Measurements from ENCODE around the gene UNC119B. TPM values are rescaled to one million over a fixed set of nuclear protein-coding genes. Genes with fewer than 3 reads are reported as not detected.

UNC119B gene
- total RNA-seq, 1 donor from 2014 or later = 26.8 TPM

- no peaks in the 10 kb centered on the region for H3K27me3 ChIP-seq
Measured at GRCh38 chr12:120711411-120711810, 1.2 kb downstream of the UNC119B start.

GRCh38 chr12:120712610-120713009 is 2.4 kb downstream of the UNC119B start:
- TF ChIP-seq, protein P1, sequence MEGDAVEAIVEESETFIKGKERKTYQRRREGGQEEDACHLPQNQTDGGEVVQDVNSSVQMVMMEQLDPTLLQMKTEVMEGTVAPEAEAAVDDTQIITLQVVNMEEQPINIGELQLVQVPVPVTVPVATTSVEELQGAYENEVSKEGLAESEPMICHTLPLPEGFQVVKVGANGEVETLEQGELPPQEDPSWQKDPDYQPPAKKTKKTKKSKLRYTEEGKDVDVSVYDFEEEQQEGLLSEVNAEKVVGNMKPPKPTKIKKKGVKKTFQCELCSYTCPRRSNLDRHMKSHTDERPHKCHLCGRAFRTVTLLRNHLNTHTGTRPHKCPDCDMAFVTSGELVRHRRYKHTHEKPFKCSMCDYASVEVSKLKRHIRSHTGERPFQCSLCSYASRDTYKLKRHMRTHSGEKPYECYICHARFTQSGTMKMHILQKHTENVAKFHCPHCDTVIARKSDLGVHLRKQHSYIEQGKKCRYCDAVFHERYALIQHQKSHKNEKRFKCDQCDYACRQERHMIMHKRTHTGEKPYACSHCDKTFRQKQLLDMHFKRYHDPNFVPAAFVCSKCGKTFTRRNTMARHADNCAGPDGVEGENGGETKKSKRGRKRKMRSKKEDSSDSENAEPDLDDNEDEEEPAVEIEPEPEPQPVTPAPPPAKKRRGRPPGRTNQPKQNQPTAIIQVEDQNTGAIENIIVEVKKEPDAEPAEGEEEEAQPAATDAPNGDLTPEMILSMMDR (IDR thresholded peaks at IDR 0.05) = no peak
- DNase-seq (ENCODE audit: low spot score in 2 of 2) = no peak
- Histone ChIP-seq H3K4me1 (peaks cover 0 to 9% of the 10 kb centered on the region in 2 donors), H3K9me3 (no peaks in the 10 kb centered on the region), H3K36me3 (peaks cover 22 to 34% of the 10 kb centered on the region in 2 donors), H3K27ac (no peak overlapping the region), H3K27me3 (no peaks in the 10 kb centered on the region), H3K4me3 (no peak overlapping the region)
- intact Hi-C loops (cut with DNase I) = loop anchor here (1.0 kb wide), 1 partner anchor 129 kb away; no protein-coding TSS in a partner anchor

More at GRCh38 chr12:120711411-120711810, 1.2 kb downstream of the UNC119B start:
- H3K4me3 ChIP-seq = peak overlapping the region; percentile 72 to 82
- H3K27ac ChIP-seq = peak overlapping the region; percentile 72 to 86
- H3K36me3 ChIP-seq = peaks cover 10 to 22% of the 10 kb centered on the region in 2 donors
- TF ChIP-seq, protein P1 (IDR thresholded peaks at IDR 0.05) = no peak
- DNase-seq (ENCODE audit: low spot score in 2 of 2) = no peak
- peaks cover 0 to 9% of the 10 kb centered on the region in 2 donors for H3K4me1 ChIP-seq
- H3K9me3 ChIP-seq = no peaks in the 10 kb centered on the region
- intact Hi-C loops (cut with DNase I) = no loop called here

- Histone ChIP-seq H3K36me3 (peaks cover 35 to 48% of the 10 kb centered on the region in 2 donors), H3K9me3 (no peaks in the 10 kb centered on the region), H3K4me3 (no peak overlapping the region), H3K4me1 (peaks cover 0 to 9% of the 10 kb centered on the region in 2 donors), H3K27me3 (no peaks in the 10 kb centered on the region), H3K27ac (no peak overlapping the region)
- DNase-seq (ENCODE audit: low spot score in 2 of 2) = peak in 1 of 2 donors; percentile 80
- intact Hi-C loops (cut with DNase I) = loop anchor here (1.0 kb wide), 3 partner anchors 27 to 131 kb away; partner anchors contain the start of gene MLEC
- TF ChIP-seq, protein P1 (IDR thresholded peaks at IDR 0.05) = peak; percentile 82 to 87 (median 86)
Measured at GRCh38 chr12:120713861-120714482, 3.7 kb downstream of the UNC119B start.

DNA sequence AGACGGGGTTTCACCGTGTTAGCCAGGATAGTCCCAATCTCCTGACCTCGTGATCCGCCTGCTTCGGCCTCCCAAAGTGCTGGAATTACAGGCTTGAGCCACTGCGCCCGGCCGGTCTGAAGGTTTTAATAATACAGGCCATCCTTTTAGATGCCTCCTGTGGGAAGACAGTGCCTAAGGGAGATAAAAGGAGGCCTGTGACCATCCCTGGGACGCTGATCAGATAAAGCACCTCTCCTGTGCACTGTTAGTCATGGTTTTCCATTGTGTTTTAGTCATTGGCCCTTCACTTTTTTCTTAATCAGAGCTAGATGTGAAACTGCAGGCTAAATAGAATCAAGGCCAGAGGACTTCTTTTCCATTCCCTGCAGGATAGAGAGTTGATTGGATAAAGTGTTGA is 7.8 kb downstream of the UNC119B start:
- no peak overlapping the region for H3K27ac ChIP-seq
- no peaks in the 10 kb centered on the region for H3K4me1 ChIP-seq
- intact Hi-C loops (cut with DNase I) = no loop called here
- H3K36me3 ChIP-seq = peaks cover 68 to 88% of the 10 kb centered on the region in 2 donors
- TF ChIP-seq, protein P1 (IDR thresholded peaks at IDR 0.05) = no peak
- H3K9me3 ChIP-seq = no peaks in the 10 kb centered on the region
- no peaks in the 10 kb centered on the region for H3K27me3 ChIP-seq
- no peak for DNase-seq (ENCODE audit: low spot score in 2 of 2)
- H3K4me3 ChIP-seq = no peak overlapping the region

- no peaks in the 10 kb centered on the region for H3K27me3 ChIP-seq
- H3K4me3 ChIP-seq = no peak overlapping the region
- H3K36me3 ChIP-seq = peaks cover 69 to 92% of the 10 kb centered on the region in 2 donors
- H3K9me3 ChIP-seq = no peaks in the 10 kb centered on the region
- intact Hi-C loops (cut with DNase I) = no loop called here
- H3K4me1 ChIP-seq = no peaks in the 10 kb centered on the region
- H3K27ac ChIP-seq = no peak overlapping the region
- TF ChIP-seq, protein P1 (IDR thresholded peaks at IDR 0.05) = no peak
- no peak for DNase-seq (ENCODE audit: low spot score in 2 of 2)
Measured at GRCh38 chr12:120719072-120719471, 8.8 kb downstream of the UNC119B start.

Measured in ascending aorta (tissue), 2 donors.